22Rv1 (cell line): Measurements from ENCODE around the gene YIPF4.
"Not testable (repeated sequence)": the region's sequence is repeated elsewhere in the genome, so short reads cannot be mapped to it uniquely, and the experiment has no call there.

Experiments
- H3K27ac ChIP-seq: fragments of 450-650 bp; 2 replicates; pipeline ENCODE4 v1.5.1; 2017
- CTCF ChIP-seq: fragments of 450-650 bp; IDR thresholded peaks from 2 replicates; pipeline ENCODE4 v1.5.1; 2017; ENCODE audit warnings: mild to moderate bottlenecking
- ZFX ChIP-seq: fragments of 450-650 bp; IDR thresholded peaks from 2 replicates; pipeline ENCODE4 v1.6.1; 2017; ENCODE audit warnings: antibody characterized with exemption, borderline replicate concordance

The YIPF4 gene

GRCh38 chr2:32360416-32360815, 82.7 kb downstream of the YIPF4 start:
- no peak overlapping the region for H3K27ac ChIP-seq
- no peak for TF ChIP-seq ZFX
- TF ChIP-seq CTCF: no peak

GRCh38 chr2:32362997-32363396, 85.3 kb downstream of the YIPF4 start:
- not testable (repeated sequence) for H3K27ac ChIP-seq

- no peak overlapping the region for H3K27ac ChIP-seq
These were observed 85.9 kb downstream of the YIPF4 start for GRCh38 chr2:32363597-32363996.

GRCh38 chr2:32364290-32364689, 86.6 kb downstream of the YIPF4 start:
- not testable (repeated sequence) for H3K27ac ChIP-seq

More at GRCh38 chr2:32363597-32363996, 85.9 kb downstream of the YIPF4 start:
- TF ChIP-seq CTCF: no peak
- TF ChIP-seq ZFX: no peak

GRCh38 chr2:32365679-32366078, 88.0 kb downstream of the YIPF4 start:
- not testable (repeated sequence) for H3K27ac ChIP-seq
